A549 (cell line): ENCODE data around the gene RUBCN. TPM values are rescaled to one million over a fixed set of nuclear protein-coding genes. Genes with fewer than 3 reads are reported as not detected.
"Not testable (repeated sequence)": the region's sequence is repeated elsewhere in the genome, so short reads cannot be mapped to it uniquely, and the experiment has no call there.

Experiments
- ATAC-seq, 2 experiments: fragments of 200-7000 bp in 1 of 2; fragments of >200 bp in 1 of 2; cut with Nextera tagmentation in 1 of 2; cut with Tn5 transposase in 1 of 2; 3 replicates each; pipeline versions ENCODE4 v1.8.0 to v1.9.1; 2018 to 2020; ENCODE audit warnings: mild to moderate bottlenecking in 1 of 2, moderate library complexity in 1 of 2
- CTCF ChIA-PET: fragments of 300-600 bp; sonication (Branson Sonifier 250); formaldehyde crosslinking; extraction: SDS; loops from one replicate; lab custom pipeline; 2021; ENCODE audit warnings: antibody characterized with exemption, inconsistent platforms; lab: Yijun Ruan, JAX
- POLR2A ChIA-PET: fragments of 350-600 bp; formaldehyde crosslinking; extraction: SDS; loops from one replicate; lab custom pipeline; 2021; ENCODE audit warnings: antibody characterized with exemption, inconsistent platforms; lab: Yijun Ruan, JAX
- DNase-seq, 2 experiments: peaks; one replicate each; pipeline versions ENCODE4 v3.0.0 to v3.0.0-alpha.2; 2011 to 2016; ENCODE audit warnings: low read depth in 1 of 2, low spot score in 1 of 2
- FAIRE-seq: peaks from 2 replicates; lab custom pipeline; 2011; peaks lifted over from hg19 to GRCh38; lab: Jason Lieb, UNC
- H3K27ac ChIP-seq, 2 experiments: fragments of >200 bp; sonication (Bioruptor Twin); formaldehyde crosslinking; 3 replicates each; pipeline ENCODE4 v1.5.1; 2016 to 2017
- H3K4me1 ChIP-seq: fragments of >200 bp; sonication (Bioruptor Twin); formaldehyde crosslinking; 3 replicates; pipeline ENCODE4 v1.6.1; 2016
- H3K4me2 ChIP-seq: fragments of >200 bp; sonication (Bioruptor Twin); formaldehyde crosslinking; 3 replicates; pipeline ENCODE4 v1.6.1; 2016
- H3K4me3 ChIP-seq: fragments of >200 bp; sonication (Bioruptor Twin); formaldehyde crosslinking; 3 replicates; pipeline ENCODE4 v1.5.1; 2016
- H3K9me3 ChIP-seq: fragments of >200 bp; sonication (Bioruptor Twin); formaldehyde crosslinking; 3 replicates; pipeline ENCODE4 v1.6.1; 2016
- CEBPB ChIP-seq, 2 experiments: fragments of >200 bp in 1 of 2; sonication (Bioruptor Twin) in 1 of 2; formaldehyde crosslinking in 1 of 2; IDR thresholded peaks; 2 replicates each; pipeline ENCODE4 v1.6.1; 2012 to 2016
- CHD2 ChIP-seq: fragments of 150-350 bp; IDR thresholded peaks from 2 replicates; pipeline ENCODE4 v1.6.1; 2014; ENCODE audit warnings: low read length; ENCODE audit not compliant: partially characterized antibody
- EHF ChIP-seq: fragments of 250-450 bp; sonication (Bioruptor Pico); IDR thresholded peaks from 2 replicates; pipeline ENCODE4 v1.5.0; 2020; ENCODE audit warnings: mild to moderate bottlenecking
- EP300 ChIP-seq, 2 experiments: fragments of >200 bp; sonication (Bioruptor Twin); formaldehyde crosslinking; IDR thresholded peaks; 2 replicates in 1 of 2; 3 replicates in 1 of 2; pipeline ENCODE4 v1.6.1; 2016 to 2017
- FOSL2 ChIP-seq, 2 experiments: fragments of 450-650 bp in 1 of 2; fragments of >200 bp in 1 of 2; sonication (Bioruptor Twin) in 1 of 2; formaldehyde crosslinking; IDR thresholded peaks; 2 replicates each; pipeline versions ENCODE4 v1.5.0 to v1.6.1; 2016 to 2020; ENCODE audit warnings: mild to moderate bottlenecking in 1 of 2, moderate library complexity in 1 of 2
- FOXS1 ChIP-seq: fragments of 250-450 bp; sonication (Bioruptor Pico); IDR thresholded peaks from 2 replicates; pipeline ENCODE4 v1.5.0; 2020; ENCODE audit warnings: mild to moderate bottlenecking, moderate library complexity
- GATA3 ChIP-seq: IDR thresholded peaks from 2 replicates; pipeline ENCODE4 v1.6.1; 2012; ENCODE audit warnings: borderline replicate concordance
- HES2 ChIP-seq: fragments of >200 bp; sonication (Bioruptor Twin); formaldehyde crosslinking; IDR thresholded peaks from 2 replicates; pipeline ENCODE4 v1.6.1; 2016
- JUN ChIP-seq, 2 experiments: fragments of >200 bp; sonication (Bioruptor Twin); formaldehyde crosslinking; IDR thresholded peaks; 2 replicates in 1 of 2; 3 replicates in 1 of 2; pipeline ENCODE4 v1.6.1; 2016 to 2017
- JUNB ChIP-seq: fragments of >200 bp; sonication (Bioruptor Twin); formaldehyde crosslinking; IDR thresholded peaks from 2 replicates; pipeline ENCODE4 v1.6.1; 2016
- MAFK ChIP-seq: fragments of 450-650 bp; IDR thresholded peaks from 2 replicates; pipeline ENCODE4 v1.6.1; 2014; ENCODE audit not compliant: partially characterized antibody
- MAX ChIP-seq: IDR thresholded peaks from 2 replicates; pipeline ENCODE4 v1.6.1; 2012
- NPAS2 ChIP-seq: fragments of 250-450 bp; sonication (Bioruptor Pico); IDR thresholded peaks from 2 replicates; pipeline ENCODE4 v1.8.0; 2022; ENCODE audit warnings: mild to moderate bottlenecking, moderate library complexity, borderline replicate concordance
- NR3C1 ChIP-seq: fragments of >200 bp; sonication (Bioruptor Twin); formaldehyde crosslinking; IDR thresholded peaks from 3 replicates; pipeline ENCODE4 v1.6.1; 2017
- RAD21 ChIP-seq, 2 experiments: fragments of >200 bp in 1 of 2; sonication (Bioruptor Twin) in 1 of 2; formaldehyde crosslinking in 1 of 2; IDR thresholded peaks in 1 of 2; conservative IDR thresholded peaks in 1 of 2; 2 replicates in 1 of 2; 3 replicates in 1 of 2; pipeline ENCODE4 v1.6.1; 2012 to 2018; ENCODE audit warnings: inconsistent platforms in 1 of 2
- RARB ChIP-seq: fragments of 250-450 bp; sonication (Bioruptor Pico); IDR thresholded peaks from 2 replicates; pipeline ENCODE4 v1.8.0; 2021; ENCODE audit warnings: mild to moderate bottlenecking, moderate library complexity
- RCOR1 ChIP-seq: fragments of 150-350 bp; IDR thresholded peaks from 2 replicates; pipeline ENCODE4 v1.6.1; 2014; ENCODE audit warnings: antibody characterized with exemption, low read length, low read depth
- REST ChIP-seq: fragments of 200-600 bp; sonication (generic); IDR thresholded peaks from 2 replicates; pipeline ENCODE4 v1.6.1; 2016; ENCODE audit warnings: antibody characterized with exemption, mild to moderate bottlenecking, moderate library complexity
- RNF2 ChIP-seq: fragments of 200-600 bp; sonication (generic); IDR thresholded peaks from 2 replicates; pipeline ENCODE4 v1.6.1; 2016; ENCODE audit warnings: low read depth, mild to moderate bottlenecking, antibody characterized with exemption, moderate library complexity, borderline replicate concordance
- TFCP2L1 ChIP-seq: fragments of 250-450 bp; sonication (Bioruptor Pico); IDR thresholded peaks from 2 replicates; pipeline ENCODE4 v1.5.0; 2021; ENCODE audit warnings: mild to moderate bottlenecking
- USF2 ChIP-seq: fragments of 450-650 bp; IDR thresholded peaks from 2 replicates; pipeline ENCODE4 v1.6.1; 2014; ENCODE audit warnings: antibody characterized with exemption
- ZC3H11A ChIP-seq: fragments of 450-650 bp; IDR thresholded peaks from 2 replicates; pipeline ENCODE4 v1.6.1; 2014; ENCODE audit warnings: antibody characterized with exemption, mild to moderate bottlenecking
- WGBS: methylation state at CpG from one replicate; pipeline ENCODE4 v1.1.6; 2017; ENCODE audit errors: missing lambda C conversion rate; 5-methylcytosine and 5-hydroxymethylcytosine counted together
- polyA plus RNA-seq, 4 experiments: library from polyadenylated mRNA; depleted of rRNA in 3 of 4; stranded (reverse); fragments of >200 nt; fragmentation: RNase III in 1 of 4; extraction: RNeasy Plus Mini Kit Qiagen cat#74134 plus additional on column Dnase treatment in 1 of 4; gene quantifications; 2 replicates in 3 of 4; 3 replicates in 1 of 4; pipeline ENCODE4 v1.2.3, GENCODE V29; 2011 to 2017
- TF ChIP-seq, protein P1 (sequence below): fragments of >200 bp; sonication (Bioruptor Twin); formaldehyde crosslinking; IDR thresholded peaks from 3 replicates; pipeline ENCODE4 v1.5.1; 2016

Gene RUBCN
- polyA plus RNA-seq, 2 of the 4 experiments (the other 2 are of a cell fraction), result 6.5 to 8.2 TPM

- ATAC-seq, result peak; percentile 99 to 100
- peak; percentile 62 to 94 for DNase-seq
- Histone ChIP-seq H3K4me2 (peak overlapping the region; percentile 79), H3K27ac (peak overlapping the region; percentile 86 to 95), H3K4me3 (peak overlapping the region; percentile 32), H3K9me3 (no peaks in the 10 kb centered on the region), H3K4me1 (peaks cover 34% of the 10 kb centered on the region)
- POLR2A ChIA-PET, result interaction anchor here (1.7 kb wide), 1 partner anchor 39 kb away, joined by 6 read pairs; no protein-coding TSS in a partner anchor
- TF ChIP-seq EP300 (IDR thresholded peaks at IDR 0.05), result peak in 1 of 2 experiments; percentile 62; a peak in 1 of 5 replicates
- TF ChIP-seq CEBPB (IDR thresholded peaks at IDR 0.05), result peak in 1 of 2 experiments; percentile 26; a peak in 1 of 4 replicates
- TF ChIP-seq JUNB, result peak; percentile 70
- 0 out of 5 replicates have a peak, but pooled peaks of 1 of the 2 experiments have one; percentile 29 for TF ChIP-seq RAD21 (conservative IDR thresholded peaks at IDR 0.05 in 1 of 2, IDR thresholded peaks at IDR 0.05 in 1 of 2)
- peak; percentile 21; the same call in 1 of the 2 replicates for TF ChIP-seq GATA3
- TF ChIP-seq NPAS2 (CRISPR knock-in tag), result no peak
- TF ChIP-seq FOSL2 (IDR thresholded peaks at IDR 0.05), result peak; percentile 67; the same call in 1 of the 2 replicates
- peak; percentile 92 for TF ChIP-seq FOSL2 (CRISPR knock-in tag; IDR thresholded peaks at IDR 0.05)
- TF ChIP-seq MAFK, result peak; percentile 76
- TF ChIP-seq JUN (IDR thresholded peaks at IDR 0.05), result peak; percentile 33 to 50; a peak in 2 of 5 replicates
- TF ChIP-seq, protein P1, sequence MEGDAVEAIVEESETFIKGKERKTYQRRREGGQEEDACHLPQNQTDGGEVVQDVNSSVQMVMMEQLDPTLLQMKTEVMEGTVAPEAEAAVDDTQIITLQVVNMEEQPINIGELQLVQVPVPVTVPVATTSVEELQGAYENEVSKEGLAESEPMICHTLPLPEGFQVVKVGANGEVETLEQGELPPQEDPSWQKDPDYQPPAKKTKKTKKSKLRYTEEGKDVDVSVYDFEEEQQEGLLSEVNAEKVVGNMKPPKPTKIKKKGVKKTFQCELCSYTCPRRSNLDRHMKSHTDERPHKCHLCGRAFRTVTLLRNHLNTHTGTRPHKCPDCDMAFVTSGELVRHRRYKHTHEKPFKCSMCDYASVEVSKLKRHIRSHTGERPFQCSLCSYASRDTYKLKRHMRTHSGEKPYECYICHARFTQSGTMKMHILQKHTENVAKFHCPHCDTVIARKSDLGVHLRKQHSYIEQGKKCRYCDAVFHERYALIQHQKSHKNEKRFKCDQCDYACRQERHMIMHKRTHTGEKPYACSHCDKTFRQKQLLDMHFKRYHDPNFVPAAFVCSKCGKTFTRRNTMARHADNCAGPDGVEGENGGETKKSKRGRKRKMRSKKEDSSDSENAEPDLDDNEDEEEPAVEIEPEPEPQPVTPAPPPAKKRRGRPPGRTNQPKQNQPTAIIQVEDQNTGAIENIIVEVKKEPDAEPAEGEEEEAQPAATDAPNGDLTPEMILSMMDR, result no peak
- TF ChIP-seq MAX, result peak; percentile 58; the same call in 1 of the 2 replicates
- TF ChIP-seq TFCP2L1 (CRISPR knock-in tag), result no peak
- TF ChIP-seq EHF (CRISPR knock-in tag), result no peak
- no peak for TF ChIP-seq HES2
- CTCF ChIA-PET, result interaction anchor here (1.2 to 1.5 kb wide), 3 partner anchors 9 to 25 kb away, joined by 3 to 5 read pairs (median 3); no protein-coding TSS in a partner anchor
- WGBS, result 5% methylated on average over 9 of the region's 9 CpGs
- no peak for FAIRE-seq
Measured at GRCh38 chr3:197711973-197712707, 24.6 kb downstream of the RUBCN start.

DNA sequence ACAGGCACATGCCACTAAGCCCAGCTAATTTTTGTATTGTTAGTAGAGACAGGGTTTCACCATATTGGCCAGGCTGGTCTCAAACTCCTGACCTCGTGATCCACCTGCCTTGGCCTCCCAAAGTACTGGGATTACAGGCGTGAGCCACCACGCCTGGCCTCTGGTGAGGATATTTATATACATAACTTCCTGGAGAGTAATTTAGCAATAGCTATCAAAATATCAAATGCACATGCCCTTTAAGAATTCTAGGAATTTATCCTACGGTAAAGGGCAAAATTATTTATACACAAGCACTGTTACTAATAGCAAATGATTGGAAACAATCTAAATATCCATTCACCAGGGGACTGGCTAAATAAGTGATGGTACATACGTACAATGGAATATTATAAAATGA, 25.7 kb downstream of the RUBCN start:
- CTCF ChIA-PET, result interaction anchor here (1.1 to 1.5 kb wide), 4 partner anchors 8 to 24 kb away, joined by 3 to 5 read pairs (median 3); no protein-coding TSS in a partner anchor
- H3K27ac ChIP-seq, result peak overlapping the region; percentile 88 to 95

GRCh38 chr3:197709135-197709534, 27.6 kb downstream of the RUBCN start:
- FAIRE-seq, result no peak
- H3K4me2 ChIP-seq, result no peak overlapping the region
- H3K27ac ChIP-seq, result no peak overlapping the region
- no peak for DNase-seq
- H3K4me3 ChIP-seq, result no peak overlapping the region
- ChIA-PET CTCF (no interaction called here), POLR2A (no interaction called here)
- TF ChIP-seq FOXS1, result no peak
- TF ChIP-seq RNF2, result no peak
- TF ChIP-seq JUN (IDR thresholded peaks at IDR 0.05), result no peak
- TF ChIP-seq RCOR1, result no peak
- no peak for TF ChIP-seq REST
- TF ChIP-seq USF2, result no peak
- no peak for TF ChIP-seq RARB (CRISPR knock-in tag)
- TF ChIP-seq CHD2, result no peak
- TF ChIP-seq RAD21 (conservative IDR thresholded peaks at IDR 0.05 in 1 of 2, IDR thresholded peaks at IDR 0.05 in 1 of 2), result no peak
- no peak for TF ChIP-seq ZC3H11A
- no peak for TF ChIP-seq NR3C1
- ATAC-seq, result no peak
- H3K9me3 ChIP-seq, result no peaks in the 10 kb centered on the region
- WGBS, result 94% methylated on average over 7 of the region's 9 CpGs
- H3K4me1 ChIP-seq, result peaks cover 24% of the 10 kb centered on the region

More for the DNA sequence above, 25.7 kb downstream of the RUBCN start:
- not testable (repeated sequence) for FAIRE-seq, H3K9me3 ChIP-seq, H3K4me3 ChIP-seq, ATAC-seq
- 78% methylated on average over 5 of the region's 5 CpGs for WGBS
- peak overlapping the region; percentile 79; the same call in 1 of the 3 replicates for H3K4me2 ChIP-seq
- H3K4me1 ChIP-seq, result peaks cover 33% of the 10 kb centered on the region
- POLR2A ChIA-PET, result interaction anchor here (1.7 kb wide), 1 partner anchor 40 kb away, joined by 6 read pairs; no protein-coding TSS in a partner anchor
- DNase-seq, result peak in 1 of 2 experiments; percentile 14
